ENCODE results near the gene AHDC1.

DNA sequence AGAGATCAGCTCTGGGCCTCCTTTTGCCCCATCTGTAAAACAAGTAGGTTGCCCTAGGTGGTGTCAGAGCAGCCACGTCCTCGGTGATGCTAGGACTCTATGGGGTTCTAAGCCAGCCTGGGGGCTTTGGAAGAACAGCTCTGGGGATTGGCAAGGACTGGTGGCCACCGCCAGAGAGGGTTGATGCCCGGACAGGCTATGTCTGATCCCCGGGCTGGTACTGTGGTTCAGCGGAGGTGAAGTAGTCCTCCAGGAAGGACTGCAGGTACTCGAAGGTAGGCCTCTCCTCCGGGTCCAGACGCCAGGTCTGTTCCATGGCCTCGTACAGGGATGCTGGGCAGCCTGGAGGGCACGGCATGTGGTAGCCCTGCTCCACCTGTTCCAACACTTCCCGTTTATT, 8.8 kb upstream of the AHDC1 start:
- TF ChIP-seq, protein P1, sequence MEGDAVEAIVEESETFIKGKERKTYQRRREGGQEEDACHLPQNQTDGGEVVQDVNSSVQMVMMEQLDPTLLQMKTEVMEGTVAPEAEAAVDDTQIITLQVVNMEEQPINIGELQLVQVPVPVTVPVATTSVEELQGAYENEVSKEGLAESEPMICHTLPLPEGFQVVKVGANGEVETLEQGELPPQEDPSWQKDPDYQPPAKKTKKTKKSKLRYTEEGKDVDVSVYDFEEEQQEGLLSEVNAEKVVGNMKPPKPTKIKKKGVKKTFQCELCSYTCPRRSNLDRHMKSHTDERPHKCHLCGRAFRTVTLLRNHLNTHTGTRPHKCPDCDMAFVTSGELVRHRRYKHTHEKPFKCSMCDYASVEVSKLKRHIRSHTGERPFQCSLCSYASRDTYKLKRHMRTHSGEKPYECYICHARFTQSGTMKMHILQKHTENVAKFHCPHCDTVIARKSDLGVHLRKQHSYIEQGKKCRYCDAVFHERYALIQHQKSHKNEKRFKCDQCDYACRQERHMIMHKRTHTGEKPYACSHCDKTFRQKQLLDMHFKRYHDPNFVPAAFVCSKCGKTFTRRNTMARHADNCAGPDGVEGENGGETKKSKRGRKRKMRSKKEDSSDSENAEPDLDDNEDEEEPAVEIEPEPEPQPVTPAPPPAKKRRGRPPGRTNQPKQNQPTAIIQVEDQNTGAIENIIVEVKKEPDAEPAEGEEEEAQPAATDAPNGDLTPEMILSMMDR (tag by site-specific recombination; IDR thresholded peaks at IDR 0.05) = no peak
- TF ChIP-seq ZFP3 (tag by site-specific recombination; IDR thresholded peaks at IDR 0.05; ENCODE audit: low read depth) = no peak
- no peak for TF ChIP-seq ZBTB21 (tag by site-specific recombination; IDR thresholded peaks at IDR 0.05)
- TF ChIP-seq, protein P2, sequence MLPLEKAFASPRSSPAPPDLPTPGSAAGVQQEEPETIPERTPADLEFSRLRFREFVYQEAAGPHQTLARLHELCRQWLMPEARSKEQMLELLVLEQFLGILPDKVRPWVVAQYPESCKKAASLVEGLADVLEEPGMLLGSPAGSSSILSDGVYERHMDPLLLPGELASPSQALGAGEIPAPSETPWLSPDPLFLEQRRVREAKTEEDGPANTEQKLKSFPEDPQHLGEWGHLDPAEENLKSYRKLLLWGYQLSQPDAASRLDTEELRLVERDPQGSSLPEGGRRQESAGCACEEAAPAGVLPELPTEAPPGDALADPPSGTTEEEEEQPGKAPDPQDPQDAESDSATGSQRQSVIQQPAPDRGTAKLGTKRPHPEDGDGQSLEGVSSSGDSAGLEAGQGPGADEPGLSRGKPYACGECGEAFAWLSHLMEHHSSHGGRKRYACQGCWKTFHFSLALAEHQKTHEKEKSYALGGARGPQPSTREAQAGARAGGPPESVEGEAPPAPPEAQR (tag by site-specific recombination; IDR thresholded peaks at IDR 0.05) = no peak
- TF ChIP-seq, protein P3, sequence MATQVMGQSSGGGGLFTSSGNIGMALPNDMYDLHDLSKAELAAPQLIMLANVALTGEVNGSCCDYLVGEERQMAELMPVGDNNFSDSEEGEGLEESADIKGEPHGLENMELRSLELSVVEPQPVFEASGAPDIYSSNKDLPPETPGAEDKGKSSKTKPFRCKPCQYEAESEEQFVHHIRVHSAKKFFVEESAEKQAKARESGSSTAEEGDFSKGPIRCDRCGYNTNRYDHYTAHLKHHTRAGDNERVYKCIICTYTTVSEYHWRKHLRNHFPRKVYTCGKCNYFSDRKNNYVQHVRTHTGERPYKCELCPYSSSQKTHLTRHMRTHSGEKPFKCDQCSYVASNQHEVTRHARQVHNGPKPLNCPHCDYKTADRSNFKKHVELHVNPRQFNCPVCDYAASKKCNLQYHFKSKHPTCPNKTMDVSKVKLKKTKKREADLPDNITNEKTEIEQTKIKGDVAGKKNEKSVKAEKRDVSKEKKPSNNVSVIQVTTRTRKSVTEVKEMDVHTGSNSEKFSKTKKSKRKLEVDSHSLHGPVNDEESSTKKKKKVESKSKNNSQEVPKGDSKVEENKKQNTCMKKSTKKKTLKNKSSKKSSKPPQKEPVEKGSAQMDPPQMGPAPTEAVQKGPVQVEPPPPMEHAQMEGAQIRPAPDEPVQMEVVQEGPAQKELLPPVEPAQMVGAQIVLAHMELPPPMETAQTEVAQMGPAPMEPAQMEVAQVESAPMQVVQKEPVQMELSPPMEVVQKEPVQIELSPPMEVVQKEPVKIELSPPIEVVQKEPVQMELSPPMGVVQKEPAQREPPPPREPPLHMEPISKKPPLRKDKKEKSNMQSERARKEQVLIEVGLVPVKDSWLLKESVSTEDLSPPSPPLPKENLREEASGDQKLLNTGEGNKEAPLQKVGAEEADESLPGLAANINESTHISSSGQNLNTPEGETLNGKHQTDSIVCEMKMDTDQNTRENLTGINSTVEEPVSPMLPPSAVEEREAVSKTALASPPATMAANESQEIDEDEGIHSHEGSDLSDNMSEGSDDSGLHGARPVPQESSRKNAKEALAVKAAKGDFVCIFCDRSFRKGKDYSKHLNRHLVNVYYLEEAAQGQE (tag by site-specific recombination; IDR thresholded peaks at IDR 0.05) = no peak
- TF ChIP-seq ZNF175 (tag by site-specific recombination; IDR thresholded peaks at IDR 0.05) = no peak
- no peak for TF ChIP-seq ZNF792 (tag by site-specific recombination; IDR thresholded peaks at IDR 0.05)
- TF ChIP-seq ZNF146 (tag by site-specific recombination; IDR thresholded peaks at IDR 0.05) = no peak
- no peak for TF ChIP-seq TRIM28 (IDR thresholded peaks at IDR 0.05; ENCODE audit: borderline replicate concordance, low read length)
- no peak for TF ChIP-seq ZNF660 (tag by site-specific recombination; IDR thresholded peaks at IDR 0.05)
- TF ChIP-seq, protein P4, sequence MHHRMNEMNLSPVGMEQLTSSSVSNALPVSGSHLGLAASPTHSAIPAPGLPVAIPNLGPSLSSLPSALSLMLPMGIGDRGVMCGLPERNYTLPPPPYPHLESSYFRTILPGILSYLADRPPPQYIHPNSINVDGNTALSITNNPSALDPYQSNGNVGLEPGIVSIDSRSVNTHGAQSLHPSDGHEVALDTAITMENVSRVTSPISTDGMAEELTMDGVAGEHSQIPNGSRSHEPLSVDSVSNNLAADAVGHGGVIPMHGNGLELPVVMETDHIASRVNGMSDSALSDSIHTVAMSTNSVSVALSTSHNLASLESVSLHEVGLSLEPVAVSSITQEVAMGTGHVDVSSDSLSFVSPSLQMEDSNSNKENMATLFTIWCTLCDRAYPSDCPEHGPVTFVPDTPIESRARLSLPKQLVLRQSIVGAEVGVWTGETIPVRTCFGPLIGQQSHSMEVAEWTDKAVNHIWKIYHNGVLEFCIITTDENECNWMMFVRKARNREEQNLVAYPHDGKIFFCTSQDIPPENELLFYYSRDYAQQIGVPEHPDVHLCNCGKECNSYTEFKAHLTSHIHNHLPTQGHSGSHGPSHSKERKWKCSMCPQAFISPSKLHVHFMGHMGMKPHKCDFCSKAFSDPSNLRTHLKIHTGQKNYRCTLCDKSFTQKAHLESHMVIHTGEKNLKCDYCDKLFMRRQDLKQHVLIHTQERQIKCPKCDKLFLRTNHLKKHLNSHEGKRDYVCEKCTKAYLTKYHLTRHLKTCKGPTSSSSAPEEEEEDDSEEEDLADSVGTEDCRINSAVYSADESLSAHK (tag by site-specific recombination; IDR thresholded peaks at IDR 0.05) = no peak
- TF ChIP-seq ZNF747 (tag by site-specific recombination; IDR thresholded peaks at IDR 0.05) = no peak
- TF ChIP-seq ZBTB7A (tag by site-specific recombination; IDR thresholded peaks at IDR 0.05; ENCODE audit: low read depth) = no peak
- TF ChIP-seq, protein P5, sequence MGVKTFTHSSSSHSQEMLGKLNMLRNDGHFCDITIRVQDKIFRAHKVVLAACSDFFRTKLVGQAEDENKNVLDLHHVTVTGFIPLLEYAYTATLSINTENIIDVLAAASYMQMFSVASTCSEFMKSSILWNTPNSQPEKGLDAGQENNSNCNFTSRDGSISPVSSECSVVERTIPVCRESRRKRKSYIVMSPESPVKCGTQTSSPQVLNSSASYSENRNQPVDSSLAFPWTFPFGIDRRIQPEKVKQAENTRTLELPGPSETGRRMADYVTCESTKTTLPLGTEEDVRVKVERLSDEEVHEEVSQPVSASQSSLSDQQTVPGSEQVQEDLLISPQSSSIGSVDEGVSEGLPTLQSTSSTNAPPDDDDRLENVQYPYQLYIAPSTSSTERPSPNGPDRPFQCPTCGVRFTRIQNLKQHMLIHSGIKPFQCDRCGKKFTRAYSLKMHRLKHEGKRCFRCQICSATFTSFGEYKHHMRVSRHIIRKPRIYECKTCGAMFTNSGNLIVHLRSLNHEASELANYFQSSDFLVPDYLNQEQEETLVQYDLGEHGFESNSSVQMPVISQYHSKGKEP (tag by site-specific recombination; IDR thresholded peaks at IDR 0.05) = no peak
